SK-N-MC (cell line): Measurements from ENCODE around the gene BAD.

ENCODE experiments used
- DNase-seq: peaks from one replicate; pipeline ENCODE4 v3.0.0-alpha.2; 2011; ENCODE audit warnings: low read depth, low spot score
- H3K27ac ChIP-seq: fragments of 200-600 bp; sonication (generic); 2 replicates; pipeline ENCODE4 v1.5.1; 2016; ENCODE audit warnings: mixed run types
- H3K36me3 ChIP-seq: fragments of 200-600 bp; sonication (generic); 2 replicates; pipeline ENCODE4 v1.6.1; 2017; ENCODE audit warnings: antibody characterized with exemption, low read length, mixed read lengths; ENCODE audit not compliant: insufficient read depth
- H3K4me3 ChIP-seq: fragments of 200-600 bp; sonication (generic); 2 replicates; pipeline ENCODE4 v1.5.1; 2016
- H3K9ac ChIP-seq: fragments of 200-600 bp; sonication (generic); 2 replicates; pipeline ENCODE4 v1.8.0; 2017; ENCODE audit warnings: mixed run types, mixed read lengths; ENCODE audit not compliant: insufficient read length
- H3K9me3 ChIP-seq: fragments of 200-600 bp; sonication (generic); 2 replicates; pipeline ENCODE4 v1.6.1; 2017; ENCODE audit warnings: low read depth, mild to moderate bottlenecking, antibody characterized with exemption, low read length, moderate library complexity, mixed read lengths
- EZH2 ChIP-seq: fragments of 200-600 bp; sonication (generic); IDR thresholded peaks from one replicate; pipeline ENCODE4 v1.6.1; 2017; ENCODE audit warnings: antibody characterized with exemption
- FOXP2 ChIP-seq: optimal IDR thresholded peaks from 2 replicates; pipeline ENCODE3; 2011; ENCODE audit warnings: mild to moderate bottlenecking, moderate library complexity; ENCODE audit not compliant: insufficient read depth; ENCODE audit errors: extremely low read length, control extremely low read depth
- POLR2AphosphoS5 ChIP-seq: IDR thresholded peaks from 2 replicates; pipeline ENCODE4 v1.6.1; 2012; ENCODE audit warnings: mild to moderate bottlenecking, low read depth, low read length, borderline replicate concordance

The BAD gene

DNA sequence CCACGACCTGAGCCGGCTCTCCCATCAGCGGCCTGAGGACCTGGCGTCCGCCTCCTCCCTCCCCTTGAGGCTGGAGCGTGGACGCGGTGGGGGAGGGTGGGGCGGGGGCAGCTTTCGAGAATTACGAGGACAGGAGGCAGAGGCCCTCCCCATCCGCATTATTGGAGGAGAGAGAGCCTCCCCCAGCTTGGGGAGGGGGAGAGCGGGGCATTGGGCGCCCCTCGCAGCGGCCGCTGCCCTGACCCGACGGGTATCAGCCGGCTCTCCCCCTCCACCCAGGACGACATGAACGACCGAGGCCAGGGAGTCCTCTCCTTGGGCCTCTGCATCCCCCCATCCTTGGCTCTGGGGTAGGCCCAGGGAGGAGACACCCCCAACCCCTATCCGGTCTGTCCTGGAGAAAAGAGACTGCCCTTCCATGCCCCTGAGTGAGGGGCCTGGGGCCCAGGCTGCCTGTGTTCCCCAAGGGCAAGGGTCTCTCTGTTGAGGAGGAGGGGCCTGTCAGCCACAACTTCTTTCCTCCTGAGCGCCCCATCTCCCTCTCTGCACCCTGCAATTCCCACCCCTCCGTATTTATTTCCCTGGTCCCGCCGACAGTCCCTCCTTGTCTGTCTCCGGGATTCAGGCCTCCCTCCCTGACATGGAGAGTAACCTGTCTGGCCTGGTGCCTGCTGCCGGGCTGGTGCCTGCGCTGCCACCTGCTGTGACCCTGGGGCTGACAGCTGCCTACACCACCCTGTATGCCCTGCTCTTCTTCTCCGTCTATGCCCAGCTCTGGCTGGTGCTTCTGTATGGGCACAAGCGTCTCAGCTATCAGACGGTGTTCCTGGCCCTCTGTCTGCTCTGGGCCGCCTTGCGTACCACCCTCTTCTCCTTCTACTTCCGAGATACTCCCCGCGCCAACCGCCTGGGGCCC is 1.7 kb upstream of the BAD start:
- peak overlapping the region; percentile 92 for H3K4me3 ChIP-seq

GRCh38 chr11:64284962-64285884 is 758 bp upstream of the BAD start, which contains the start of gene GPR137:
Gene GPR137, plus strand, starts transcription at chr11:64285848. Its CDS starts 677 bp downstream, at chr11:64286525.
- DNase-seq = no peak

More for the DNA sequence above, 1.7 kb upstream of the BAD start:
- H3K9me3 ChIP-seq = no peaks in the 10 kb centered on the region
- H3K36me3 ChIP-seq = no peaks in the 10 kb centered on the region; the same call in 1 of the 2 replicates
- H3K27ac ChIP-seq = no peak overlapping the region
- H3K9ac ChIP-seq = peak overlapping the region; percentile 64
- TF ChIP-seq EZH2 (no peak), POLR2AphosphoS5 (no peak), FOXP2 (no peak)
- DNase-seq = no peak

GRCh38 chr11:64283092-64283491 is 1.4 kb downstream of the BAD start:
- H3K36me3 ChIP-seq = no peaks in the 10 kb centered on the region; the same call in 1 of the 2 replicates
- no peak for DNase-seq
- H3K4me3 ChIP-seq = no peak overlapping the region
- no peak overlapping the region for H3K9ac ChIP-seq
- H3K9me3 ChIP-seq = no peaks in the 10 kb centered on the region
- TF ChIP-seq POLR2AphosphoS5 = no peak
- H3K27ac ChIP-seq = no peak overlapping the region

More at GRCh38 chr11:64284962-64285884, 758 bp upstream of the BAD start, which contains the start of gene GPR137:
- Histone ChIP-seq H3K4me3 (peak within 1 kb of the TSS; percentile 92), H3K9me3 (no peaks in the 10 kb centered on the region), H3K9ac (peak within 1 kb of the TSS; percentile 64), H3K36me3 (no peaks in the 10 kb centered on the region; the same call in 1 of the 2 replicates), H3K27ac (peak within 1 kb of the TSS; percentile 78)
- no peak for TF ChIP-seq EZH2
- TF ChIP-seq FOXP2 = no peak
- no peak for TF ChIP-seq POLR2AphosphoS5

DNA sequence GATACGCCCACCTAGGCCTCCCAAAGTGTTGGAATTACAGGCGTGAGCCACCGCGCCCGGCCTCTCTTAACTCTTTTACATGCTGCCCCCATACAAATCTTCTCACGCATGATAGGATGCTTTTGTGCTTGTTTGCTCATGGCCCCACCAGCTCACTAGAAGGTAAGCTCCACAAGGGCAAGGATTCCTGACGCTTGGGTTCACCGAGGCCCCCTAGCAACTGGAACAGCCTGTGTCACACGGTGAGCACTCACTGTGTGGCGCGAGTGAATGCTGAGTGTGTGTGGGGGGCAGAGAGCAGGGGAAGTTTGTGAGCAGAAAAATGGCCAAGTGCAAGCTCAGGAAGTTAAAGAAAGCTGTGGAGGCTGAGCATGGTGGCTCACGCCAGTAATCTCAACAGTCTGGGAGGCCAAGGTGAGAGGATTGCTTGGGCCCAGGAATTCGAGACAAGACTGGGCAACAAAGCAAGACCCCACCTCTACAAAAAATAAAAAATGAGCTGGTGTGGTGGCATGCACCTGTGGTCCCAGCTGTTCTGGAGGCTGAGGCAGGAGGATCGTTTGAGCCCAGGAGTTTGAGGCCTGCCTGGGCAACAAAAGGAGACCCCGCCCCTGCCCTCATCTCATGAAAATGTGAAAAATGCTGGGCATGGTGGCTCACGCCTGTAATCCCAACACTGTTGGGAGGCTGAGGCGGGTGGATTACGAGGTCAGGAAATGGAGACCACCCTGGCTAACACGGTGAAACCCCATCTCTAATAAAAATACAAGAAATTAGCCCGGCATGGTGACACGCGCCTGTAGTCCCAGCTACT is 2.3 kb downstream of the BAD start:
- Histone ChIP-seq H3K4me3 (no peak overlapping the region), H3K9me3 (no peaks in the 10 kb centered on the region), H3K27ac (no peak overlapping the region), H3K36me3 (no peaks in the 10 kb centered on the region; the same call in 1 of the 2 replicates), H3K9ac (no peak overlapping the region)
- DNase-seq = no peak
- TF ChIP-seq EZH2 (no peak), POLR2AphosphoS5 (no peak), FOXP2 (no peak)

- no peak for DNase-seq
- Histone ChIP-seq H3K9me3 (no peaks in the 10 kb centered on the region), H3K27ac (no peak overlapping the region), H3K4me3 (no peak overlapping the region), H3K9ac (no peak overlapping the region), H3K36me3 (no peaks in the 10 kb centered on the region; the same call in 1 of the 2 replicates)
- TF ChIP-seq EZH2 = no peak
- no peak for TF ChIP-seq POLR2AphosphoS5
- TF ChIP-seq FOXP2 = no peak
Measured at GRCh38 chr11:64278576-64279190, 5.8 kb downstream of the BAD start.

GRCh38 chr11:64276653-64277431 is 7.6 kb downstream of the BAD start:
- no peaks in the 10 kb centered on the region for H3K9me3 ChIP-seq
- no peak for TF ChIP-seq FOXP2
- no peak for TF ChIP-seq EZH2
- TF ChIP-seq POLR2AphosphoS5 = no peak
- no peak overlapping the region for H3K9ac ChIP-seq
- H3K36me3 ChIP-seq = no peaks in the 10 kb centered on the region; the same call in 1 of the 2 replicates
- no peak overlapping the region for H3K4me3 ChIP-seq
- DNase-seq = no peak
- H3K27ac ChIP-seq = no peak overlapping the region

DNA sequence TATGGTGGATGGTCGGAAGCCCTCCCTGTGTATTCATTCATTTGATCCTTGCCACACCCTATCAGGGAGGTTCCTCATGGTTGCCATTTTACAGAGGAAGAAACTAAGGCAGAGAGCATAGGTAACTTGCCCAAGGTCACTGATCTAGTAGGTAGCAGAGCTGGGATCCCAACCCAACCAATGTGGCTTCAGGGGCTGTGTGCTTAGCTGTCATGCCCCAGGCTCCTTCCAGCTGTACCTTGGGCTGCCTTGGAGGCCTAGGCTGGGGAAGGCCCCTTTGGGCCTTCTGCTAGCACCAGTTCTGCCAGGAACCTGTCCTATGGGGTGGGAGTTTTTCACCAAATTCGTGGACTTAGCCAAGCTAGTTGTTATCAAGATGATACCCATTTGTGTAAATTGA is 8.6 kb downstream of the BAD start:
- Histone ChIP-seq H3K4me3 (no peak overlapping the region), H3K27ac (no peak overlapping the region), H3K9me3 (no peaks in the 10 kb centered on the region), H3K9ac (no peak overlapping the region), H3K36me3 (no peaks in the 10 kb centered on the region; the same call in 1 of the 2 replicates)
- TF ChIP-seq FOXP2 (no peak), POLR2AphosphoS5 (no peak), EZH2 (no peak)
- DNase-seq = no peak
